ENCODE data around the gene CASZ1.

Gene CASZ1

GRCh38 chr1:10722803-10723202 lies 73.6 kb downstream of the CASZ1 start:
- DNase-seq (ENCODE audit: low spot score), result no peak
- no peak for TF ChIP-seq CTCF (IDR thresholded peaks at IDR 0.05; ENCODE audit: extremely low read depth, missing control alignments)

GRCh38 chr1:10721381-10722321 lies 74.8 kb downstream of the CASZ1 start:
- no peak for TF ChIP-seq CTCF (IDR thresholded peaks at IDR 0.05; ENCODE audit: extremely low read depth, missing control alignments)

GRCh38 chr1:10720635-10721034 lies 75.8 kb downstream of the CASZ1 start:
- no peak for TF ChIP-seq CTCF (IDR thresholded peaks at IDR 0.05; ENCODE audit: extremely low read depth, missing control alignments)
- no peak for DNase-seq (ENCODE audit: low spot score)

More at GRCh38 chr1:10721381-10722321, 74.8 kb downstream of the CASZ1 start:
- DNase-seq (ENCODE audit: low spot score), result no peak

- DNase-seq (ENCODE audit: low spot score), result no peak
These were observed 78.4 kb downstream of the CASZ1 start for GRCh38 chr1:10718083-10718415.

GRCh38 chr1:10717296-10718082 lies 79.0 kb downstream of the CASZ1 start:
- no peak for DNase-seq (ENCODE audit: low spot score)
- no peak for TF ChIP-seq CTCF (IDR thresholded peaks at IDR 0.05; ENCODE audit: extremely low read depth, missing control alignments)

More at GRCh38 chr1:10718083-10718415, 78.4 kb downstream of the CASZ1 start:
- no peak for TF ChIP-seq CTCF (IDR thresholded peaks at IDR 0.05; ENCODE audit: extremely low read depth, missing control alignments)

- DNase-seq (ENCODE audit: low spot score), result no peak
These were observed 79.6 kb downstream of the CASZ1 start for GRCh38 chr1:10716840-10717239.

More at GRCh38 chr1:10716840-10717239, 79.6 kb downstream of the CASZ1 start:
- no peak for TF ChIP-seq CTCF (IDR thresholded peaks at IDR 0.05; ENCODE audit: extremely low read depth, missing control alignments)
